HG03139 (cell line): Measurements from ENCODE around the gene RPS27L.
"Not testable (repeated sequence)": the region's sequence is repeated elsewhere in the genome, so short reads cannot be mapped to it uniquely, and the experiment has no call there.

Source experiments
- ATAC-seq: cut with Tn5 transposase; IDR thresholded peaks from one replicate; pipeline ENCODE4 v1.9.1; 2021; ENCODE audit not compliant: unreplicated experiment

RPS27L gene

GRCh38 chr15:63103416-63103815, 53.9 kb downstream of the RPS27L start:
- no peak for ATAC-seq

GRCh38 chr15:63099581-63099980, 57.7 kb downstream of the RPS27L start:
- ATAC-seq: not testable (repeated sequence)

GRCh38 chr15:63098901-63099300, 58.4 kb downstream of the RPS27L start:
- ATAC-seq: not testable (repeated sequence)
